Measurements from ENCODE around the gene FGD5.
"Not testable (repeated sequence)": the region's sequence is repeated elsewhere in the genome, so short reads cannot be mapped to it uniquely, and the experiment has no call there.

Gene FGD5

DNA sequence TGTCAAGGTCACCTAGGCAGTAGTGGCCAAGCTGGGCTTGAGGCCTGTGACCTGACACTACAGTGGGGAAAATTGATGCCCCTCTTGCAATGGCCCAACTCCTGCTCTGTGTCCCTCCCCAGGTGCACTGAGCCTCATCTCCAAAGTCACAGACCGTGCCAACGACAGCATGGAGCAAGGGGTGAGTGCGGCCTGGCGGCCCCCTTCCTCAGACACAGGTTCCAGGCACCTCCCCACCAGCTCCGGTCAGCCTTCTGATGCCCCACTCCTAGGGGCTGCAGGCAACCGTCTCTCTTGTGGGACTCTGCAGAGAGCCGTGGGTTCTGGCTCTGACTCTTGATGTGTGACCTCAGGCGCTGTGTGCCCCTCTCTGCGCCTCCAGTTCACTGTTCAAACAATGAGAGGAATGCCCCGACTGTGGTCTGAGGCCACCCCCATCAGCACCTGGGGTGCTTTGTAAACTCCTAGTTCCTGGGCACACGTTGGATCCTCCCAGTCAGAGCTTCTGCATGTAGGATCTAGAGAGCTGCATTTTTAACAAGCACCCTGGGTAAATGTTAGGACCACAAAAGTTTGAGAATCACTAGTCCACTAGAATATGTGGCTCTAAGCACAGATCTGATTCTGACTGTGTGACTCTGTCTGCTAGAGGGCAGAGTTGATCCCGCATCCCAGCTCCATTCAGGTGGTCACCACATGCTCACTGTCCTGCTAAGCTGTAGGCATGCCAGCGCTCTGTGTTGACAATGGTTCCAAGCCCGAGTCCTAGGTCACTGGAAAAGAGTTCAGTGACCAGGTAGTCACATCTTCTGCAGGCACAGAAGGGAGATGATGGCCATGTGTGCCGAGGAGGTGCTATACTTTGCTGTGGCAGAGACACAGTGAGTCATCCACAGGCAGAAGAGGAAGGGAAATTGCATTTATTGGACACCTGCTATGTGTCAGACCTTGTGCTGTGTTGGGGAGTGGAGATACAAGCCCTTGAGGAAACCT lies 82.4 kb downstream of the FGD5 start:
- in situ Hi-C loops (cut with HindIII; ENCODE audit: low sequenced_read_pairs), result no loop called here
- TF ChIP-seq, protein P1, sequence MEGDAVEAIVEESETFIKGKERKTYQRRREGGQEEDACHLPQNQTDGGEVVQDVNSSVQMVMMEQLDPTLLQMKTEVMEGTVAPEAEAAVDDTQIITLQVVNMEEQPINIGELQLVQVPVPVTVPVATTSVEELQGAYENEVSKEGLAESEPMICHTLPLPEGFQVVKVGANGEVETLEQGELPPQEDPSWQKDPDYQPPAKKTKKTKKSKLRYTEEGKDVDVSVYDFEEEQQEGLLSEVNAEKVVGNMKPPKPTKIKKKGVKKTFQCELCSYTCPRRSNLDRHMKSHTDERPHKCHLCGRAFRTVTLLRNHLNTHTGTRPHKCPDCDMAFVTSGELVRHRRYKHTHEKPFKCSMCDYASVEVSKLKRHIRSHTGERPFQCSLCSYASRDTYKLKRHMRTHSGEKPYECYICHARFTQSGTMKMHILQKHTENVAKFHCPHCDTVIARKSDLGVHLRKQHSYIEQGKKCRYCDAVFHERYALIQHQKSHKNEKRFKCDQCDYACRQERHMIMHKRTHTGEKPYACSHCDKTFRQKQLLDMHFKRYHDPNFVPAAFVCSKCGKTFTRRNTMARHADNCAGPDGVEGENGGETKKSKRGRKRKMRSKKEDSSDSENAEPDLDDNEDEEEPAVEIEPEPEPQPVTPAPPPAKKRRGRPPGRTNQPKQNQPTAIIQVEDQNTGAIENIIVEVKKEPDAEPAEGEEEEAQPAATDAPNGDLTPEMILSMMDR (IDR thresholded peaks at IDR 0.05; ENCODE audit: low read depth, low read length), result no peak
- no peak for DNase-seq (ENCODE audit: low read depth, low spot score)
- H3K4me3 ChIP-seq (ENCODE audit: low read depth, low read length), result no peak overlapping the region

DNA sequence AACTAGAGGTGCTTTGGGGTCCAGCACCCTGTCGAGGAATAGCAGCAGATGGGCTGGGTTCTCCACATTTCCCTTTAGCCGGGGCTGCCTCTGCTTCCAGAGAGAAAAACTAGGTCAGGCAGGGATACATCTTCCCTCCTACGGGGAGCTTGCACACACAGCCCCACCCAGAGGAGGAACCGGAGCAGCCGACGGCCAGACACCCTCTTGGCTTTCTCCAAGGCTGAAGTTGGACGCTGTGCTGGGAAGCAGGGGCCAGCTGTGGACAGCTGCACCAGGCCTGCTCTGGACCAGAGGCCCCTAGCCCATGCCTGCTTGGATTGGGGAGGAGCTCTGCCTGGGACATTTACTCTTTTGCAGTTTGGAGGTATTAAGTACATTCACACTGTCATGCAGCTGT lies 84.0 kb downstream of the FGD5 start:
- TF ChIP-seq, protein P1 (IDR thresholded peaks at IDR 0.05; ENCODE audit: low read depth, low read length), result no peak
- no peak overlapping the region for H3K4me3 ChIP-seq (ENCODE audit: low read depth, low read length)
- DNase-seq (ENCODE audit: low read depth, low spot score), result no peak
- in situ Hi-C loops (cut with HindIII; ENCODE audit: low sequenced_read_pairs), result no loop called here

DNA sequence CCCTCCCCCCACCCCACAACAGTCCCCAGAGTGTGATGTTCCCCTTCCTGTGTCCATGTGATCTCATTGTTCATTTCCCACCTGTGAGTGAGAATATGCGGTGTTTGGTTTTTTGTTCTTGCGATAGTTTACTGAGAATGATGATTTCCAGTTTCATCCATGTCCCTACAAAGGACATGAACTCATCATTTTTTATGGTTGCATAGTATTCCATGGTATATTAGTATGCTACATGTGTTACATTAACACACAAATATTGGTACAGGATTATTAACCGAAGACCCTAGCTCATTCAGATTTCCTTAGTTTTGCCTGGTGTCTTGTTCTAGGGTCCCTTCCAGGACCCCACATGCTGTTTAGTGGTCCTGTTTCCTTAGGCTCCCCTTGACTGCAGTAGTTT lies 84.7 kb downstream of the FGD5 start:
- H3K4me3 ChIP-seq (ENCODE audit: low read depth, low read length); in situ Hi-C loops (cut with HindIII; ENCODE audit: low sequenced_read_pairs); DNase-seq (ENCODE audit: low read depth, low spot score): not testable (repeated sequence)

DNA sequence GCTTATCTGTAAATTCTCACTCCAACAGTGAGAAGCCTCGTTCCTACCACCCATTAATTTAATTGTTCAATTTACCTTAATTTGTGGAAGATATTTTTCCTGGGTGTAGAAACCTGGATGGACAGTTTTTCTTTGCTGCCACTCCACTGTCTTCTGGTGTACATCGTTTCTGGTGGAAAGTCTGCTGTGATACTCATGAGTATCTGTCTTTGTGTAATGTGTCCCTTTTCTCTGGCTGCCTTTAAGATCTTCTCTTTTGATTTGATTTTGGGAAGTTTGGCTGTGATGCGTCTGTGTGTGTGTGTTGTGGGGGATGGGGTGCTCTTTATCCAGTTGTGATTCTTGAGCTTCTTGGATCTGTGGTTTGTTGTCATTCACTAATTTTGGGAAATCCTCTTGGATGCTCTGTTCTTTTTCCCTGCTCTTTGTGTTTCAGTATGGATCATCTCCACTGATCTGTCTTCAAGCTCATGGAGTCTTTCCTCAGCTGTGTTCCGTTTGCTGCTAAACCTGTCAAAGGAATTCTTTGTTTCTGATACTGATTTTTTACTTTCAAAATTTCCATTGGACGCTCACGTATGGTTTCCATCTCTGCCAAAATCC lies 86.4 kb downstream of the FGD5 start:
- in situ Hi-C loops (cut with HindIII; ENCODE audit: low sequenced_read_pairs), result no loop called here
- no peak for DNase-seq (ENCODE audit: low read depth, low spot score)
- H3K4me3 ChIP-seq (ENCODE audit: low read depth, low read length), result no peak overlapping the region
- TF ChIP-seq, protein P1 (IDR thresholded peaks at IDR 0.05; ENCODE audit: low read depth, low read length), result no peak

DNA sequence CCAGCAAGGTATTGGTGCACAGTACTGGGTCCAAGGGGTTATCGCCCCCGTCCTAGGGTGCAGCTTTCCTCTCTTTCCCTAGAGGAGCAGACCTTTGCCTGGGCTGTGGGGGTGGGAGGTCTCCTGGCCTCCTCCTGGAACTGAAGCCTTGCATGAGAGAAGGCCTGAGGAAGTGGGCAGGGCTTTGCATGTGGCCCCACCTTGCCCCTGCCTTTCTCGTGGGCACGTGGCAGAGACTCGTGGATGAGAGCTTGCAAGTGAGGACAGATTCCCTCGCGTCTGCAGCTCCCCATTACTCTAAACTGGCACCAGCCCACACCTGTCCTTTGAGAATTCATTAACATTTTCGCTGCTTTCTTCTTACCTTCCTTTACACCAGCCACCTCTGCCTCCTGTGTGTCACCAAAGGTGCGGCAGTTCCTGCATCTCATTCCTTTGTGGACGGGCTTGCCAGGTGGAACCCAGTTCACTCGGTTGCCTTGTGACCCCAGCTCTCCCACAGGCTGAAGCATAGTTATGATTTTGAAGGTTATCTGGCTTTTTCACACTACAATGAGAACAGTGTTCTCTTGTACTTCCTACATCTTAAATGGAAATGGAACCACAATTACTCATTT lies 87.7 kb downstream of the FGD5 start:
- in situ Hi-C loops (cut with HindIII; ENCODE audit: low sequenced_read_pairs), result no loop called here
- no peak for DNase-seq (ENCODE audit: low read depth, low spot score)
- TF ChIP-seq, protein P1 (IDR thresholded peaks at IDR 0.05; ENCODE audit: low read depth, low read length), result no peak
- H3K4me3 ChIP-seq (ENCODE audit: low read depth, low read length), result no peak overlapping the region

DNA sequence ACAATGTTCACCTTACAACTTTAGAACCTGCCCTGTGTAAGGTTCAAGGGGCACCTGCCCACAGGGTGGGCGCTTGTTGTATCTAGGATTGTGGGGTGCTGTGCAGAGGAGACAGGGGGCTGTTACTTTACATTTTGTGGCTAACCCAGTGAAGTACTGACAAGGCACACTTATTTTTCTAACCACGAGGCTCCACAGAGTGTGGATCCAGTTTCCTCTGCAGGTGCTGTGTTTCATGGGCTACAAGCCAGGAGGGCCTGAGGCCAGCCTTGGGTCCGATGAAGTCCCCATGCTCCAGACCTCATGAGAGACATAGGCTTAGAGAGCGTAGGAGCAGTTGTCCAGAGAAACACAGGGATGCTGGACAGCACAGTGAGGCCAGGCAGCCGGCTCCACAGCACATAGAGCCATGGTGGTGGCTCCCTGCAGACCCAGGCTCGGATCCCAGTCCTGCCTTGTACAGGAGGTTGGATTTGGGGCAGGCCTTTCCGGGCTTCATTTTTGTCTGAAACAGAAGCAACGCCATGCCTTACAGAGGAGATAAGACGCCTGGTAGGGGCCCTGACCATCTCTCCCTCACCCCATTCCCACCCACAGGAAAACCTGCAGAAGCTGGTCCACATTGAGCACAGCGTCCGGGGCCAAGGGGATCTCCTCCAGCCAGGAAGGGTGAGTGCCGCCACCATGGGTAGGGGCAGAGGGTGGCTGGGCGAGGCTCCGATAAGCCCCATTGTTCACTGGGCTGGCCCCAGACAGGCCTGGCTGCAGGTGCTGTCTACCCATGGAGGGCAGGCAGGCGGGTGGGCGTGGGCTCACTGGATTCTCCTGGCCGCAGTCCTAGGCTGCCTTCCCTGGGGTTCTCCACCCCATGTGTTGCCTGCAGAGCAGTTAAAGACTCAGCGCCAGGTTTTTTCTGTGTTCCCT lies 88.5 kb downstream of the FGD5 start:
- no peak overlapping the region for H3K4me3 ChIP-seq (ENCODE audit: low read depth, low read length)
- DNase-seq (ENCODE audit: low read depth, low spot score), result no peak
- in situ Hi-C loops (cut with HindIII; ENCODE audit: low sequenced_read_pairs), result no loop called here
- TF ChIP-seq, protein P1 (IDR thresholded peaks at IDR 0.05; ENCODE audit: low read depth, low read length), result no peak
